ENCODE measurements around the gene FAM171A2.
A peak's percentile ranks its signal among the peaks of the same experiment; 100 is the strongest.

The FAM171A2 gene

GRCh38 chr17:44321246-44322120, 42.2 kb downstream of the FAM171A2 start:
- Histone ChIP-seq H3K4me1 (ENCODE audit: insufficient read depth, insufficient read length) (peaks cover 23% of the 10 kb centered on the region), H3K27me3 (ENCODE audit: insufficient read depth, insufficient read length) (no peaks in the 10 kb centered on the region), H3K9me3 (ENCODE audit: insufficient read depth, low read length) (no peaks in the 10 kb centered on the region), H3K36me3 (ENCODE audit: insufficient read depth, insufficient read length, low read length) (peaks cover 50% of the 10 kb centered on the region), H3K9ac (ENCODE audit: insufficient read length, low read depth) (peak overlapping the region; percentile 27), H3K4me3 (ENCODE audit: insufficient read length, low read depth) (no peak overlapping the region)
- DNase-seq (ENCODE audit: low read depth, low spot score), result no peak
- TF ChIP-seq YY1 (IDR thresholded peaks at IDR 0.05; ENCODE audit: insufficient read depth, insufficient read length), result no peak
- no peak for TF ChIP-seq SUZ12 (IDR thresholded peaks at IDR 0.05; ENCODE audit: extremely low read depth, insufficient read depth, insufficient read length)
- no peak for TF ChIP-seq ZNF274 (IDR thresholded peaks at IDR 0.05; ENCODE audit: low read depth, low read length)

- no peak for DNase-seq (ENCODE audit: low read depth, low spot score)
- Histone ChIP-seq H3K4me1 (ENCODE audit: insufficient read depth, insufficient read length) (peaks cover 30% of the 10 kb centered on the region), H3K27me3 (ENCODE audit: insufficient read depth, insufficient read length) (peaks cover 7% of the 10 kb centered on the region), H3K4me3 (ENCODE audit: insufficient read length, low read depth) (no peak overlapping the region), H3K9me3 (ENCODE audit: insufficient read depth, low read length) (no peaks in the 10 kb centered on the region), H3K9ac (ENCODE audit: insufficient read length, low read depth) (no peak overlapping the region), H3K36me3 (ENCODE audit: insufficient read depth, insufficient read length, low read length) (peaks cover 50% of the 10 kb centered on the region)
- TF ChIP-seq ZNF274 (IDR thresholded peaks at IDR 0.05; ENCODE audit: low read depth, low read length), result no peak
- TF ChIP-seq SUZ12 (IDR thresholded peaks at IDR 0.05; ENCODE audit: extremely low read depth, insufficient read depth, insufficient read length), result no peak
- TF ChIP-seq YY1 (IDR thresholded peaks at IDR 0.05; ENCODE audit: insufficient read depth, insufficient read length), result no peak
These were observed 43.6 kb downstream of the FAM171A2 start for GRCh38 chr17:44320066-44320465.

- no peak overlapping the region for H3K9ac ChIP-seq (ENCODE audit: insufficient read length, low read depth)
- peaks cover 47% of the 10 kb centered on the region for H3K36me3 ChIP-seq (ENCODE audit: insufficient read depth, insufficient read length, low read length)
- DNase-seq (ENCODE audit: low read depth, low spot score), result no peak
- TF ChIP-seq SUZ12 (IDR thresholded peaks at IDR 0.05; ENCODE audit: extremely low read depth, insufficient read depth, insufficient read length) (no peak), YY1 (IDR thresholded peaks at IDR 0.05; ENCODE audit: insufficient read depth, insufficient read length) (no peak), ZNF274 (IDR thresholded peaks at IDR 0.05; ENCODE audit: low read depth, low read length) (no peak)
- H3K4me1 ChIP-seq (ENCODE audit: insufficient read depth, insufficient read length), result peaks cover 30% of the 10 kb centered on the region
- H3K27me3 ChIP-seq (ENCODE audit: insufficient read depth, insufficient read length), result peaks cover 20% of the 10 kb centered on the region
- H3K4me3 ChIP-seq (ENCODE audit: insufficient read length, low read depth), result no peak overlapping the region
- no peaks in the 10 kb centered on the region for H3K9me3 ChIP-seq (ENCODE audit: insufficient read depth, low read length)
These were observed 45.4 kb downstream of the FAM171A2 start for GRCh38 chr17:44318077-44318892.

GRCh38 chr17:44317545-44317944, 46.1 kb downstream of the FAM171A2 start:
- Histone ChIP-seq H3K4me3 (ENCODE audit: insufficient read length, low read depth) (no peak overlapping the region), H3K36me3 (ENCODE audit: insufficient read depth, insufficient read length, low read length) (peaks cover 43% of the 10 kb centered on the region), H3K4me1 (ENCODE audit: insufficient read depth, insufficient read length) (peaks cover 35% of the 10 kb centered on the region), H3K27me3 (ENCODE audit: insufficient read depth, insufficient read length) (peaks cover 20% of the 10 kb centered on the region), H3K9me3 (ENCODE audit: insufficient read depth, low read length) (no peaks in the 10 kb centered on the region), H3K9ac (ENCODE audit: insufficient read length, low read depth) (no peak overlapping the region)
- no peak for DNase-seq (ENCODE audit: low read depth, low spot score)
- TF ChIP-seq ZNF274 (IDR thresholded peaks at IDR 0.05; ENCODE audit: low read depth, low read length) (no peak), SUZ12 (IDR thresholded peaks at IDR 0.05; ENCODE audit: extremely low read depth, insufficient read depth, insufficient read length) (no peak), YY1 (IDR thresholded peaks at IDR 0.05; ENCODE audit: insufficient read depth, insufficient read length) (no peak)

- Histone ChIP-seq H3K9me3 (ENCODE audit: insufficient read depth, low read length) (no peaks in the 10 kb centered on the region), H3K4me3 (ENCODE audit: insufficient read length, low read depth) (peak overlapping the region; percentile 57), H3K27me3 (ENCODE audit: insufficient read depth, insufficient read length) (peaks cover 20% of the 10 kb centered on the region), H3K36me3 (ENCODE audit: insufficient read depth, insufficient read length, low read length) (peaks cover 28% of the 10 kb centered on the region), H3K9ac (ENCODE audit: insufficient read length, low read depth) (peak overlapping the region; percentile 80), H3K4me1 (ENCODE audit: insufficient read depth, insufficient read length) (peaks cover 38% of the 10 kb centered on the region)
- TF ChIP-seq SUZ12 (IDR thresholded peaks at IDR 0.05; ENCODE audit: extremely low read depth, insufficient read depth, insufficient read length) (no peak), ZNF274 (IDR thresholded peaks at IDR 0.05; ENCODE audit: low read depth, low read length) (no peak), YY1 (IDR thresholded peaks at IDR 0.05; ENCODE audit: insufficient read depth, insufficient read length) (no peak)
- peak; percentile 58 for DNase-seq (ENCODE audit: low read depth, low spot score)
These were observed 47.6 kb downstream of the FAM171A2 start for GRCh38 chr17:44315760-44316731.

- Histone ChIP-seq H3K9ac (ENCODE audit: insufficient read length, low read depth) (peak overlapping the region; percentile 71), H3K4me1 (ENCODE audit: insufficient read depth, insufficient read length) (peaks cover 39% of the 10 kb centered on the region)
- peak; percentile 28 for DNase-seq (ENCODE audit: low read depth, low spot score)
These were observed 48.6 kb downstream of the FAM171A2 start for GRCh38 chr17:44314869-44315661.

More at GRCh38 chr17:44314869-44315661, 48.6 kb downstream of the FAM171A2 start:
- H3K36me3 ChIP-seq (ENCODE audit: insufficient read depth, insufficient read length, low read length), result peaks cover 18% of the 10 kb centered on the region
- no peaks in the 10 kb centered on the region for H3K9me3 ChIP-seq (ENCODE audit: insufficient read depth, low read length)
- H3K27me3 ChIP-seq (ENCODE audit: insufficient read depth, insufficient read length), result peaks cover 21% of the 10 kb centered on the region
- peak overlapping the region; percentile 57 for H3K4me3 ChIP-seq (ENCODE audit: insufficient read length, low read depth)
- no peak for TF ChIP-seq ZNF274 (IDR thresholded peaks at IDR 0.05; ENCODE audit: low read depth, low read length)
- no peak for TF ChIP-seq YY1 (IDR thresholded peaks at IDR 0.05; ENCODE audit: insufficient read depth, insufficient read length)
- no peak for TF ChIP-seq SUZ12 (IDR thresholded peaks at IDR 0.05; ENCODE audit: extremely low read depth, insufficient read depth, insufficient read length)
